HG03097 (cell line): ENCODE measurements around the gene TRAPPC14.

Experiments
- ATAC-seq: cut with Tn5 transposase; IDR thresholded peaks from one replicate; pipeline ENCODE4 v1.9.1; 2021; ENCODE audit not compliant: unreplicated experiment, low FRiP score

TRAPPC14 gene

DNA sequence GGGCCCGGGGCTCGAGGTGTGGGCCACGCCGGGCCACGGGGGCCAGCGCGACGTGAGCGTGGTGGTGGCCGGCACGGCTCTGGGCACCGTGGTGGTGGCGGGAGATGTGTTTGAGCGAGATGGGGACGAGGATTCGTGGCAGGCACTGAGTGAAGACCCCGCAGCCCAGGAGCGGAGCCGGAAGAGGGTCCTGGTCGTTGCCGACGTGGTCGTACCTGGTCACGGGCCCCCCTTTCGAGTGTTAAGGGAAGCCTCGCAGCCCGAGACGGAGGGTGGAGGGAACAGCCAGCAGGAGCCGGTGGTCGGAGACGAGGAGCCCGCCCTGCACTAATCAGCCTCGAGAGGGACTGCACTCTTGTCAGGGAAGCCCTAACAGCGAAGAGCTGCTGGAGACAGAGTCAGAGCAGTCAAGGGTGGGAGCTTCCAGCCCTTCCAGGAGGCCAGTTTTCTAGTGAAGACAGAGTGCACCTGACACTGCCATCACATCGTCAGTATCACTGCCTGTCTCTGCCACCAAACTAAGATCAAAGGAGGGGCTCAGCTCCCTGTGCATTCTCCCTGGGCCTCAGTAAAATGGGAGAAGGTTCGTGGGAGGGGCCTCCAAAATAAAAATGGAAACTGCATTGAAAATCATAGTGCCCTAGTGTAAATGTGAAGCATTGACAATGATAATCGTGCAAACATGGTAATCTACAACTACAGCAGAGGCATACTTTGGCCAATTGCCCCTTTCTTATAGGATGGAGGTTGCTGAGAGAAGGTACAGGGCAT is 30.5 kb downstream of the TRAPPC14 start:
- ATAC-seq = no peak

DNA sequence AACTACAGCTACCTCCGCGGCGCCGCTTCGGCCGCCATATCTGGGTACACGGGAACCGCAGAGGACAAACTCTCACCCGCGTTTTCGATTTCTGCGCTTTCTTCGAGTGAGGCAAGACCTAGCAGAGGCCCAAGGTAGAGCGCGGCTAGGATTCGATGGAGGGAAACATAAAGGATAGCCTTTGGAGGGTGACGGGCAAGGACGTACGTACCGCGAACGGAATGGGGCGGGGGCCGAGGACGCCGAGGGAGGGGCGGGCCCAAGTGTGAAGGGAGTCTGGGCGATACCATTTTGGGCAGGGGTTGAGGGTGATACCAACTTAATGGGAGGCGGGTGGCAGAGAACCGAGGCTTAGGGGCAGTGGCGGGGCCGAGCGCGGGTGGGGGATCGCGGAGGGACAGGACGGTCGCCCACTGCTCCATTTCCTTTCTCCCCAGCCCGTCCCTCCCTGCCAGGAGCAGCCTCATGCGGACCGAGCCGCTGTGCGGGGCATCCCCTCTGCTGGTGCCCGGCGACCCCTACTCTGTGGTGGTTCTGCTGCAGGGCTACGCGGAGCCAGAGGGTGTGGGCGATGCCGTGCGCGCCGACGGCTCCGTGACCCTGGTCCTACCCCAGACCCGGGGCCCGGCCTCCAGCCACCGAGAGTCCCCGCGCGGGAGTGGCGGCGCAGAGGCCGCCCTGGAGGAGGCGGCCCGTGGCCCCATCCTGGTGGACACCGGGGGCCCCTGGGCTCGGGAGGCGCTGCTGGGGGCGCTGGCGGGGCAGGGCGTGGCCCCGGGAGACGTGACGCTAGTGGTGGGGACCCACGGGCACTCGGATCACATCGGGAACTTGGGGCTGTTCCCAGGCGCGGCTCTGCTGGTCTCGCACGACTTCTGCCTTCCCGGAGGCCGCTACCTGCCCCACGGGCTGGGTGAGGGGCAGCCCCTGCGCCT is 31.3 kb downstream of the TRAPPC14 start, which contains the start of gene MBLAC1:
Gene MBLAC1, plus strand, starts transcription at position 37 of the 935 bp plus-strand sequence. Its CDS starts 429 bp downstream, at position 466.
- peak; percentile 42 for ATAC-seq

DNA sequence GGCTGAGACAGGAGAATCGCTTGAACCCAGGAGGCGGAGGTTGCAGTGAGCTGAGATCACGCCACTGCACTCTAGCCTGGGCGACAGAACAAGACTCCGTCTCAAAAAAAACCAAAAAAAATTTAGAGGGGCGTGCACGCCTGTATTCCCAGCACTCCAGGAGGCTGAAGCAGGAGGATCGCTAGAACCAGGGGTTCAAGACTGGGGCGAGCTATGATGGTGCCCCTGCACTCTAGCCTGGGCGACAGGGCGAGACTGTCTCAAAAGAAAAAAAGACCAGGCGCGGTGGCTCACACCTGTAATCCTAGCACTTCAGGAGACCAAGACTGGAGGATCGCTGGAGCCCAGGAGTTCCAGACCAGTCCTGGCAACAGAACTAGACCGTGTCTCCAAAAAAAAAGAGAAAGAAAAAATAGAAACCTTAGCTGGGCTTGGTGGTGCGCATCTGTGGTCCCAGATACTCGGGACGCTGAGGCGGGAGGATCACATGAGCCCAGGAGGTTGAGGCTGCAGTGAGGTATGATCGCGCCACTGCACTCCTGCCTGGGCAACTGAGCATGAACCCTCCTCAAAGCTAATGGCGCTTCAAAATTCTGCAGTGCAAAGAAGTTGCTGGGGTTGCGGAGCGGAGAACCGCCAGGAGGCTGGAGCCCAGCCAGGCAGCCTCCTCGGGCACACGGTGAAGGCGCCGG is 32.1 kb downstream of the TRAPPC14 start:
- peak; percentile 40 for ATAC-seq

DNA sequence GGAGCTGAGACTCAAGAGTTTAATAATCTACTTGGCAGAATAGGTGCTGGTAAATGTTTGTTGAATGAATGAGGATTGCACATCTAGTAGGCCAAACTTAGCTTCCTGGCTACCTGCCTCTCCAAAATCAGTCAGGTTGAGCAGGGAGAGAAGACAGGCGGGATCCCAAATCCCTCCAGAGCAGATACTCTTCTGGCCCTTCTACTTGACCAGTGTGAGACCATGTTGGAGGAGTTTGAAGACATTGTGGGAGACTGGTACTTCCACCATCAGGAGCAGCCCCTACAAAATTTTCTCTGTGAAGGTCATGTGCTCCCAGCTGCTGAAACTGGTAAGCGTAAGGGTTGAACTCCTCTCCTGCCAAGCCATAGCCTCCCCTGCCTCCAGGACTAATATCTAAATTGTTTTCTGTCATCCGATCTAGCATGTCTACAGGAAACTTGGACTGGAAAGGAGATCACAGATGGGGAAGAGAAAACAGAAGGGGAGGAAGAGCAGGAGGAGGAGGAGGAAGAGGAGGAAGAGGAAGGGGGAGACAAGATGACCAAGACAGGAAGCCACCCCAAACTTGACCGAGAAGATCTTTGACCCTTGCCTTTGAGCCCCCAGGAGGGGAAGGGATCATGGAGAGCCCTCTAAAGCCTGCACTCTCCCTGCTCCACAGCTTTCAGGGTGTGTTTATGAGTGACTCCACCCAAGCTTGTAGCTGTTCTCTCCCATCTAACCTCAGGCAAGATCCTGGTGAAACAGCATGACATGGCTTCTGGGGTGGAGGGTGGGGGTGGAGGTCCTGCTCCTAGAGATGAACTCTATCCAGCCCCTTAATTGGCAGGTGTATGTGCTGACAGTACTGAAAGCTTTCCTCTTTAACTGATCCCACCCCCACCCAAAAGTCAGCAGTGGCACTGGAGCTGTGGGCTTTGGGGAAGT is 34.0 kb downstream of the TRAPPC14 start:
- no peak for ATAC-seq

DNA sequence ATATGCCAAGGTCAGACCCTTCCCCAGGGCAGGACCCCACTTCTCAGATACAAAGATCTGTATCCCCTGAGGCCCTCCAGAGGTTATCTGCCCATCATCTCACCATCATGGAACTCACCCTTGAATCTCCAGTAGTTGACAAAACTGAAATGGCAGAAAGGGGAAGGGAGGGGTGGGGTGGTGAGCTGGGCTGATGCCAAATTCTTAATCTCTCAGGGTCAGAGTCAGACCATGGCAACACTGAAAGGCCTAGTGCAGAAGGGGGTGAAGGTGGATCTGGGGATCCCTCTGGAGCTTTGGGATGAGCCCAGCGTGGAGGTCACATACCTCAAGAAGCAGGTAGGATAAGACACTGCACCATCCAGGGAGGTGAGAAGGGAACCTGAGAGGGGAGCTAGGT is 36.0 kb downstream of the TRAPPC14 start:
- no peak for ATAC-seq

DNA sequence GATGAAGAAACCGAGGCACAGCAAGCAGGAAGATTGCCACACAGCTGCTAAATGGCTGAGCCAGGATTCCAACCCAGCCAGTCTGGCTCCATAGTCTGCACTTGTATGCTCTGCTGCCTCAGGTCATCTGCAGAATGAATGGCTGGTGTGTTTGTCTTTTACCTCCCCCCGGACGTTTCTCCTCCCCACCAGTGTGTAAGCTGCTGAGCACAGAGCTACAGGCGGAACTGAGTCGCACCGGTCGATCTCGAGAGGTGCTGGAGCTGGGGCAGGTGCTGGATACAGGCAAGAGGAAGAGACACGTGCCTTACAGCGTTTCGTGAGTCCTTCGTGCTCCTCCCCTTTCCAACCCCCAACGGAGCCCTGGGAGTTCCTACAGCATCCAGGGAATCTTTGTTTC is 36.5 kb downstream of the TRAPPC14 start:
- ATAC-seq = no peak

DNA sequence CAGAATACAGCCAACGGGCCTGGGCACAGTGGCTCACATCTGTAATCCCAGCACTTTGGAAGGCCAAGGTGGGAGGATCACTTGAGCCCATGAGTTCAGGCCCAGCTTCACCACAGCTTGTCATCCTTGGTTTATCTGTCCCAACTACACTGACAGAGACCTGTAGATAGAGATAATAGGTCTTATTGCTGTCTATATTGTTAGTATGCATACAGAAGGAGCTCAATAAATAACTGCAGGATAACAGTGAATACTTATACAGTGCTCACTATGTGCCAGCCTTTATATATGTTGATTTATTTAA is 37.8 kb downstream of the TRAPPC14 start:
- no peak for ATAC-seq

DNA sequence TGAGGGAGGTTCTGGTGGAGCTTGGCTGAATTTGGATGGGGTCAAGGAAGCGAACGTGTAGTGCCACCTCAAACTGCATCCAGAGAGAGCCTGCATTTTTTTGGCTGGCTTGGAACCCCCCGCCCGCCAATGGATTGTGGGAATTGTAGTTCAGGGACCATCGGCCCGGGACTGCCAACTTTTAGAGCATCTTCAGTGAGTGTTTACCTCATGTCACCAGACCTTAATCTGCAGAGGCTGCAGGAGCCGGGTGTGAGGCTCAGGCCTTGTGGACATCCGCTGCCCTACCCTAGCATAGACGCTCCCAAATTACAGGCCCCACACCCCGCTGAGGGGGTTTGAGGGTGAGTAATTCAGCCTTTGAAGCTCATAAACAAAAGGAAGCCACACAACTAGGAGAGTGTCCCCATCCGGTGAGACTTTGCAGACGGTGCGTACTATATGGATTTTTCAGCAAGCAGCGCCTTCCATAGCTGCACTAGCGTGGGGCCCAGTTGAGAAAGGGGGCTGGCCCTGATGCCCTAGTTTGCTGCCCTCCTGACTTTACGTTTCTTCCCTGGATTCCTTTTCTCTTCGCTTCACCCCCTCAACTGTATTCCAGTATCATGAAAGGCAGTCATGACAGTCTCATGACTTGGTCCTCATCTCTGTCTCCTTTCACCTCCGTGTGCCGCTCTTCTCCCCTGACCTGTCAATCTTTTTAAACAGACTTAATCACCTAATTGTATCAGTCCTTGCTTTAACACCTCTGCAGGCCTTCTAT is 38.4 kb downstream of the TRAPPC14 start:
- peak; percentile 38 for ATAC-seq

DNA sequence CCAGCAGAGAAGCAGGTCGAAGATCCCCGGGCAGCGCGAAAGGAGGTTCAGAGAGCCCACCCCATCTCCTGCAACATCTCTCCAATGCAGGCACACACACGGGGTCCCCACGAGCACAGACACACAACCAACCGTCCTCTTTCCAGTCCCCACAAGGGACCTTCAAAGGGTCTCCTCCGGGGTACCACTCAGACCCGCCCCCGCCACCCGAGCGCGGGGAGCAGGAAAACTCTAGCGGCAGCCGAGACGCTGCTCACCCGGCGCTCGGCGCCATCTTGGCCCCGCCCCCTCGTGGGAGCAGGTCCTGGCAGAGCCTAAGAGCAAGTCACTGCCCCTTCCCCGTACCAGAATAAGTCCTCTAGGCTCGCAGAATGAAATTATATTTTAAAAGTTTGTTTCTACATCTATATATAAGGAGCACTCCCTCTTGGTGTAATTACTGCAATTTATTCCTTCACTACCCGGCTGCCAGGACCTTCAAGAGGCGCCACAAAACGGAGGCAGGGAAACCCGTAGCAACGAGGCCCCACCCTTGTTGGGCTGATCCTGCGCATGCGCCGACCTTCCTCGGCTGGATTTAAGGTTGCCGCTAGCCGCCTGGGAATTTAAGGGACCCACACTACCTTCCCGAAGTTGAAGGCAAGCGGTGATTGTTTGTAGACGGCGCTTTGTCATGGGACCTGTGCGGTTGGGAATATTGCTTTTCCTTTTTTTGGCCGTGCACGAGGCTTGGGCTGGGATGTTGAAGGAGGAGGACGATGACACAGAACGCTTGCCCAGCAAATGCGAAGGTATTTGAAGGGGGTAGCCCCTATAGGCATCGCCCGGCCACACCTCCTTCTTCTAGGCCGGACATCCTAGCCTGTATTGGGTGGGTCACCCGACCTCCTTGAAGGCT is 39.2 kb downstream of the TRAPPC14 start, which contains the start of the genes CNPY4 and TAF6:
Gene CNPY4, plus strand, starts transcription at position 563 of the 898 bp plus-strand sequence. Its CDS starts 111 bp downstream, at position 674.
Gene TAF6, minus strand, starts transcription at position 287 of the 898 bp plus-strand sequence. CDS start 5,149 bp downstream, outside the sequence.
- peak; percentile 63 for ATAC-seq

DNA sequence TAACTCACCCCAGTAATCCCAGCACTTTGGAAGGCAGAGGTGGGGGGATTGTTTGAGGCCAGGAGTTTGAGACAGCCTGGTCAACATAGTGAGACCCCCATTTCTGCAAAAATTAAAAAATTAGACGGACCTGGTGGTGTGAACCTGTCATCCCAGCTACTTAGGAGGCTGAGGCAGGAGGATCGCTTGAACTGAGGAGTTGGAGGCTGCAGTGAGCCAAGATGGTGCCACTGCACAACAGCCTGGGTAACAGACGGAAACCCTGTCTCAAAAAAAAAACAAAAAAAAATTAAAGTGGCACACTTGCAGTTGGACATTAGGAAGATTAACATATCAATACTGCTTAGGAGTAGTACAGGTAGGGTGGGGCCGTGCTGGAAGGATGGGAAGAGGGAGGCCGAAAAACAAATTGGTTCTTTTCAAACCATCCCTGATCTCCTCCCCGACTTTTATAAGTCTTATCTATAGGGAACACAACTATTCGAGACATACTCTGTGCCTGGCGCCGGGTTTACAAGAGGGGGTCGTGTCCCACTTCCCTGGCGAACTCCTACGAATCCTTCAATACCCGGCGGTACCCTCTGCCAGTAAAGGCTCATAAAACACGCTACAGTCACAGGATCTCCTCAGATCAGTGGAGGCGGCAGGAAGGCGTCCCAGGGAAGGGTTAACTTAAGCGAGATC is 40.0 kb downstream of the TRAPPC14 start:
- ATAC-seq = no peak

DNA sequence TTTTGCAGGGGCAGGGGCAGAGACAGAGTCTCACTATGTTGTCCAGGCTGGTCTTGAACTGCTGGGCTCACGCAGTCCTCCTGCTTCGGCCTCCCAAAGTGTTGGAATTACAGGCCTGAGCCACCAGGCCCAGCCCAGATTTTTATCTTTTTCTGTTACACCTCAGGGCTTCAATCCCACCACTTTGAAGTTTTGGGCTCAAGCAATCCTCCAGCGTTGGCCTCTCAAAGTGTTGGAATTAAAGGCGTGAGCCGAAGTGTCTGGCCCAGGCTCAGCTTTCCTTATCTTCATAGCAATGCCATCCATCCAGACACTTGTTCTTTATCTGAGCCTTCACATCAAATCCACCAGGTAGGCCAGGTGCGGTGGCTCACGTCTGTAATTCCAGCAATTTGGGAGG is 43.5 kb downstream of the TRAPPC14 start:
- ATAC-seq = no peak

DNA sequence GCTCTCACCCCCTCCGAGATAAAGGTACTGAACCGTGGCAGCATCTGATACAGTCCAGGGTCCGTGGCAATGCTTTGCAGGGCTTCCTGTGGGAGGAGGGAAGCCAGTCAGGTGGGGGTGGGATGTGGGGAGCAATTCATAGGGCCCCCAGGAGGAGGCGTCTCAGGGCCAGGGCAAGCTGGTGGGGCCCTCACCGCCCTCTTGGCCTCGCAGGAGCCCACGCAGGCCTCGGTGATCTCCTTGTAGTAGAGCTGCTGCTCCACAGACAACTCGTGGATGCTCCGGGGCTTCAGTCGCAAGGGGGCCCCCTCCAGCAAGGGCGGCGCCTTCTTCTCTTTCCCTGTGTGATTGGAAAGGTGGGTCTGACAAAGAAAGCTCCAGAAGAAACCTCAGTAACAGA is 46.6 kb downstream of the TRAPPC14 start:
- ATAC-seq = no peak

DNA sequence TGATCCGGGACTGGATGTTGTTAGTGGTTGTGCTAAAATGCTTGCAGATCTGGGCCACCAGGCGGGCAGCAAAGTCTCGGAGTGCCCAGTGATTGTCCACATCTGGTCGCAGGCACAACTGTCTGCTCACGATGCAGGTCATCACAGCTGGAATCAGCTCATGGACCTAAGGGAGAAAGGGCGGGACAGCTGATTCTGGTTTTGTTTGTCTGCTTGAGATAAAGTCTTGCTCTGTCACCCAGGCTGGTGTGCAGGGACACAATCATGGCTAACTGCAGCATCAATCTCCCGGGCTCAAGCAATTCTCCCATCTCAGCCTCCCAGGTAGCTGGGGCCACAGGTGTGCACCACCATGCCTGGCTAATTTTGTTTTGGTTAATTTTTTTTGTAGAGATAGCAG is 47.4 kb downstream of the TRAPPC14 start:
- no peak for ATAC-seq

DNA sequence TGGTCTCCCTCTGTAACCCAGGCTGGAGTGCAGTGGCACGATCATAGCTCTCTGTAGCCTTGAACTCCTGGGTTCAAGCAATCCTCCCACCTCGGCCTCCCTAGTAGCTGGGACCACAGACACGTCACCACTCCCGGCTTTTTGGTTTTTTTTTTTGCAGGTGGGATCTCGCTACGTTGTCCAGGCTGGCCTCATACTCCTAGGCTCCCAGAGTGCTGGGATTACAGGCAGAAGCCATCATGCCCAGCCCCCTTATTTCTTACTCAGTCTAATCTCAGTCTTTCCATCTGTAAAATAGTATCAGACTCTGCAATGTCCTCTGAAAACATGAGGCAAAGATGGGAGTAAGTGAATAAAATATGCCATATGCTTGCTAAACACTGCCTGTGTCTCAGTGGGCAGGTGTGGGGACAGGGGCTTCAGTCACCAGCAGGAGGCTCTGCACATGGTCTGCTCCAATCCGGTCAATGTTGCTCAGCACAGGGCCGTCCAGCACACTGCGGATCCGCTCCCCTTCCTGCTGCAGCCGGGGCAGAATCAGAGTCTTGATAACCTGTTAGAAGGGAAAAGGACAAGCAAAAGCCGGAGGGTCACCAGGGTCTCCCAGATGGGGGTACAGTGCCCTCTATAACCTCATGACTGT is 48.9 kb downstream of the TRAPPC14 start:
- no peak for ATAC-seq

DNA sequence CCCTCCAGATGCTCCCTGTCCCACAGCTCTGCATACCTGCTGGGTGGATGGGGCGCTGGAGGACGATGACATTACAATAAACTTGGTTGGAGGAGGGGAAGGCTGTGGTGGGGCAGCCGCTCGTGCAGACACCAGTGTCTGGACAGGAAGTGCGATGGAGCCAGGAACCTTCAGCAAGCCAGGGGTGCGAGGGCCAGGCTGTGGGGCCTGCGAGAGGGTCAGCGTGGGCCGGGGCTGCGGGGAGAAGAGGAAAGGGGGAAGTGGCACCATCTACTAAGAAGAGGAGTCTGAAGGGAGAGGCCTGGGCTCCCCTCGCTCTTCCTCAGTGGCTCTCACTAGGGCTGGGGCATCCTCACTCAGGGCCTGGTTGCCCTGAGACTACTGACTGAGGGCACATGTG is 50.6 kb downstream of the TRAPPC14 start:
- no peak for ATAC-seq

DNA sequence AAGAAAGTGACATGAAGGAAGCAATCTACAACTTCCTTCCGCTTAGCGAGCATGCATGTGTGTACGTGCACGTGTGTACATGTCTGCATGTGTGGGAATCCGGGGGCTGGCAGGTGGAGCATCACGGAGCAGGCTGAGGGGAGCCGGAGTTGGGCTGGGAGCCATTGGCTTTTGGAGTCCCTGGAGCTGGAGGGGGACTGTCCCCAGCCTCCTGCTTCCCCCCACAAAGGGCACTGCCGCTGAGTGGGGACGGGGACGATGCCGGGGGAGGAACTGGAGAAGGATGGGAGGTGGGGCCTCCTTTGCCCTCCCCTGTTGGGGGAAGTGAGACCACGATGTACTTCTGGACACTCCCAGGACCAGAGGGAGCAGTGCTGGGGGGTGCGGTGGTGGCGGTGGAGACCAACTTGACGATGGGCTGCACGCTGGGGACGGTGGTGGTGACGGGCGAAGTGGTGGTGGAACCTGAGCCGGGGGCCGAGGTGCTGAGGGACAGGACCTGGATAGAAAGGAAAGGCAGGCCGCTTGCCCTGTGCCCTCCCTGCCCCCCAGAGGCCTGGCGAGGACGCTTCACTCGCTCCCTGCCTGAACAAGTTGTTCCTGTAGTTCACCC is 51.3 kb downstream of the TRAPPC14 start:
- ATAC-seq = no peak

DNA sequence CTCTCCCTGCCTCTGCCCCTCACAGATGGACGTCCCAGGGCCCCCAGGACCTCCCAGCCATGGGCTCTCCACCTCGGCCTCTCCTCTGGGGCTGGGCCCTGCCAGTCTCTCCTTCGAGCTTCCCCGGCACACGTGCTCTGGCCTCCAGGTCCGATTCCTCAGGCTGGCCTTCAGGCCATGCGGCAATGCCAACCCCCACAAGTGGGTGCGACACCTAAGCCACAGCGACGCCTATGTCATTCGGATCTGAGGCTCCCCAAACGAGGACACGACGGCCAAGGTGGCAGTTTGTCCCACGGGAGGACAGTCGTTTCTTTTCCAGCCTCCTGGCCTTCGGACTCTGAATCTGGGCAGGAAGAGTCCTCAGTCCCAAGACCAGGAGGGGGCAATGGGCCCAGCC is 51.9 kb downstream of the TRAPPC14 start:
- no peak for ATAC-seq
